Measurements from ENCODE around the gene GALK1. TPM values are rescaled to one million over a fixed set of nuclear protein-coding genes. Genes with fewer than 3 reads are reported as not detected.
A peak's percentile ranks its signal among the peaks of the same experiment; 100 is the strongest.

The GALK1 gene
- total and polyA plus RNA-seq, 2 of the 13 experiments (the other 11 are each of a cell fraction or from before 2014, with no cell fraction given): 59.9 to 93.6 TPM

GRCh38 chr17:75720656-75721462 is 44.1 kb downstream of the GALK1 start, which contains the start of gene ITGB4 (continued):
- TF ChIP-seq ZHX1 (CRISPR knock-in tag; IDR thresholded peaks at IDR 0.05; ENCODE audit: low read depth) (0 out of 2 replicates have a peak, but pooled peaks have one; percentile 32), SNRNP70 (IDR thresholded peaks at IDR 0.05; ENCODE audit: low read depth, low read length) (no peak), KLF13 (CRISPR knock-in tag; IDR thresholded peaks at IDR 0.05) (0 out of 2 replicates have a peak, but pooled peaks have one; percentile 48), ZNF34 (CRISPR knock-in tag; IDR thresholded peaks at IDR 0.05; ENCODE audit: borderline replicate concordance) (no peak), ZNF83 (CRISPR knock-in tag; IDR thresholded peaks at IDR 0.05; ENCODE audit: borderline replicate concordance) (0 out of 2 replicates have a peak, but pooled peaks have one; percentile 33), PHF8 (CRISPR knock-in tag; IDR thresholded peaks at IDR 0.05) (peak; percentile 50), FOXM1 (CRISPR knock-in tag; IDR thresholded peaks at IDR 0.05) (no peak), SP4 (CRISPR knock-in tag; IDR thresholded peaks at IDR 0.05) (0 out of 2 replicates have a peak, but pooled peaks have one; percentile 32), MTA3 (CRISPR knock-in tag; IDR thresholded peaks at IDR 0.05) (no peak), ZNF788 (CRISPR knock-in tag; IDR thresholded peaks at IDR 0.05; ENCODE audit: borderline replicate concordance) (peak; percentile 2; the same call in 1 of the 2 replicates), YY1 (IDR thresholded peaks at IDR 0.05; ENCODE audit: insufficient read depth, insufficient replicate concordance, low read depth, low read length) (peak; percentile 26), ZNF768 (CRISPR knock-in tag; IDR thresholded peaks at IDR 0.05) (peak; percentile 58; the same call in 1 of the 2 replicates), ZNF574 (CRISPR knock-in tag; IDR thresholded peaks at IDR 0.05) (peak; percentile 32; the same call in 1 of the 2 replicates), ZNF782 (CRISPR knock-in tag; IDR thresholded peaks at IDR 0.05; ENCODE audit: borderline replicate concordance) (peak; percentile 20; the same call in 1 of the 2 replicates), ZNF256 (CRISPR knock-in tag; conservative IDR thresholded peaks at IDR 0.05) (no peak), PATZ1 (CRISPR knock-in tag; IDR thresholded peaks at IDR 0.05) (0 out of 2 replicates have a peak, but pooled peaks have one; percentile 33), GABPB1 (CRISPR knock-in tag; IDR thresholded peaks at IDR 0.05) (peak; percentile 34; the same call in 1 of the 2 replicates), ZNF775 (CRISPR knock-in tag; IDR thresholded peaks at IDR 0.05; ENCODE audit: borderline replicate concordance) (no peak), MXD4 (CRISPR knock-in tag; IDR thresholded peaks at IDR 0.05) (peak; percentile 72; the same call in 1 of the 2 replicates), ZNF781 (CRISPR knock-in tag; IDR thresholded peaks at IDR 0.05; ENCODE audit: borderline replicate concordance, not compliant biosample characterization) (peak; percentile 40)
- TF ChIP-seq, protein P1, sequence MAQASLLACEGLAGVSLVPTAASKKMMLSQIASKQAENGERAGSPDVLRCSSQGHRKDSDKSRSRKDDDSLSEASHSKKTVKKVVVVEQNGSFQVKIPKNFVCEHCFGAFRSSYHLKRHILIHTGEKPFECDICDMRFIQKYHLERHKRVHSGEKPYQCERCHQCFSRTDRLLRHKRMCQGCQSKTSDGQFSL (CRISPR knock-in tag; IDR thresholded peaks at IDR 0.05): no peak

All from HepG2 (cell line).